RWPE2 (cell line): ENCODE measurements around the gene SUSD1.

Experiments
- ATAC-seq: fragments of 200-7000 bp; cut with Tn5 transposase; 3 replicates; pipeline ENCODE4 v1.9.1; 2021; ENCODE audit warnings: low read depth
- DNase-seq: peaks from one replicate; pipeline ENCODE4 v3.0.0-alpha.2; 2020; ENCODE audit warnings: low spot score
- H3K27ac ChIP-seq: fragments of 450-650 bp; 2 replicates; pipeline ENCODE4 v1.5.1; 2017; ENCODE audit warnings: mild to moderate bottlenecking; ENCODE audit not compliant: poor library complexity, severe bottlenecking
- H3K27me3 ChIP-seq: fragments of 250-450 bp; sonication (Bioruptor Pico); 2 replicates; pipeline ENCODE4 v1.5.1; 2021; ENCODE audit warnings: mild to moderate bottlenecking, moderate library complexity; ENCODE audit not compliant: insufficient read depth, poor library complexity, severe bottlenecking
- H3K36me3 ChIP-seq: fragments of 250-450 bp; sonication (Bioruptor Pico); 2 replicates; pipeline ENCODE4 v1.5.1; 2020; ENCODE audit warnings: low read depth, mild to moderate bottlenecking, moderate library complexity
- H3K4me1 ChIP-seq: fragments of 250-450 bp; sonication (Bioruptor Pico); 2 replicates; pipeline ENCODE4 v1.5.1; 2021; ENCODE audit warnings: mild to moderate bottlenecking, moderate library complexity; ENCODE audit not compliant: insufficient read depth, poor library complexity, severe bottlenecking
- H3K4me3 ChIP-seq: fragments of 250-450 bp; sonication (Bioruptor Pico); 2 replicates; pipeline ENCODE4 v1.5.1; 2021; ENCODE audit warnings: mild to moderate bottlenecking, moderate library complexity; ENCODE audit not compliant: severe bottlenecking
- H3K9me3 ChIP-seq: fragments of 250-450 bp; sonication (Bioruptor Pico); 2 replicates; pipeline ENCODE4 v1.5.1; 2021; ENCODE audit warnings: mild to moderate bottlenecking, moderate library complexity; ENCODE audit not compliant: severe bottlenecking
- TF ChIP-seq, protein P1 (sequence below): fragments of 450-650 bp; IDR thresholded peaks from one replicate; pipeline ENCODE4 v1.5.1; 2017; ENCODE audit warnings: mild to moderate bottlenecking, moderate library complexity; ENCODE audit not compliant: poor library complexity, severe bottlenecking

Gene SUSD1

GRCh38 chr9:112032009-112032408 is 143.1 kb downstream of the SUSD1 start:
- ATAC-seq: no peak
- Histone ChIP-seq H3K4me1 (peaks cover 24% of the 10 kb centered on the region), H3K36me3 (no peaks in the 10 kb centered on the region), H3K9me3 (no peaks in the 10 kb centered on the region), H3K27ac (no peak overlapping the region), H3K4me3 (no peak overlapping the region), H3K27me3 (no peaks in the 10 kb centered on the region)
- no peak for DNase-seq
- TF ChIP-seq, protein P1, sequence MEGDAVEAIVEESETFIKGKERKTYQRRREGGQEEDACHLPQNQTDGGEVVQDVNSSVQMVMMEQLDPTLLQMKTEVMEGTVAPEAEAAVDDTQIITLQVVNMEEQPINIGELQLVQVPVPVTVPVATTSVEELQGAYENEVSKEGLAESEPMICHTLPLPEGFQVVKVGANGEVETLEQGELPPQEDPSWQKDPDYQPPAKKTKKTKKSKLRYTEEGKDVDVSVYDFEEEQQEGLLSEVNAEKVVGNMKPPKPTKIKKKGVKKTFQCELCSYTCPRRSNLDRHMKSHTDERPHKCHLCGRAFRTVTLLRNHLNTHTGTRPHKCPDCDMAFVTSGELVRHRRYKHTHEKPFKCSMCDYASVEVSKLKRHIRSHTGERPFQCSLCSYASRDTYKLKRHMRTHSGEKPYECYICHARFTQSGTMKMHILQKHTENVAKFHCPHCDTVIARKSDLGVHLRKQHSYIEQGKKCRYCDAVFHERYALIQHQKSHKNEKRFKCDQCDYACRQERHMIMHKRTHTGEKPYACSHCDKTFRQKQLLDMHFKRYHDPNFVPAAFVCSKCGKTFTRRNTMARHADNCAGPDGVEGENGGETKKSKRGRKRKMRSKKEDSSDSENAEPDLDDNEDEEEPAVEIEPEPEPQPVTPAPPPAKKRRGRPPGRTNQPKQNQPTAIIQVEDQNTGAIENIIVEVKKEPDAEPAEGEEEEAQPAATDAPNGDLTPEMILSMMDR: no peak

- H3K27ac ChIP-seq: no peak overlapping the region
- DNase-seq (no peak), ATAC-seq (no peak)
- H3K4me3 ChIP-seq: no peak overlapping the region
- H3K4me1 ChIP-seq: peaks cover 23% of the 10 kb centered on the region
- TF ChIP-seq, protein P1: no peak
- no peaks in the 10 kb centered on the region for H3K9me3 ChIP-seq
- H3K27me3 ChIP-seq: no peaks in the 10 kb centered on the region
- no peaks in the 10 kb centered on the region for H3K36me3 ChIP-seq
These were observed 143.7 kb downstream of the SUSD1 start for GRCh38 chr9:112031400-112031799.

- DNase-seq: peak; percentile 77
- Histone ChIP-seq H3K4me3 (no peak overlapping the region), H3K4me1 (peaks cover 23% of the 10 kb centered on the region), H3K9me3 (no peaks in the 10 kb centered on the region), H3K36me3 (no peaks in the 10 kb centered on the region), H3K27ac (peak overlapping the region; percentile 68), H3K27me3 (no peaks in the 10 kb centered on the region)
- TF ChIP-seq, protein P1: no peak
- peak; percentile 98 for ATAC-seq
These were observed 145.1 kb downstream of the SUSD1 start for GRCh38 chr9:112029921-112030444.

DNA sequence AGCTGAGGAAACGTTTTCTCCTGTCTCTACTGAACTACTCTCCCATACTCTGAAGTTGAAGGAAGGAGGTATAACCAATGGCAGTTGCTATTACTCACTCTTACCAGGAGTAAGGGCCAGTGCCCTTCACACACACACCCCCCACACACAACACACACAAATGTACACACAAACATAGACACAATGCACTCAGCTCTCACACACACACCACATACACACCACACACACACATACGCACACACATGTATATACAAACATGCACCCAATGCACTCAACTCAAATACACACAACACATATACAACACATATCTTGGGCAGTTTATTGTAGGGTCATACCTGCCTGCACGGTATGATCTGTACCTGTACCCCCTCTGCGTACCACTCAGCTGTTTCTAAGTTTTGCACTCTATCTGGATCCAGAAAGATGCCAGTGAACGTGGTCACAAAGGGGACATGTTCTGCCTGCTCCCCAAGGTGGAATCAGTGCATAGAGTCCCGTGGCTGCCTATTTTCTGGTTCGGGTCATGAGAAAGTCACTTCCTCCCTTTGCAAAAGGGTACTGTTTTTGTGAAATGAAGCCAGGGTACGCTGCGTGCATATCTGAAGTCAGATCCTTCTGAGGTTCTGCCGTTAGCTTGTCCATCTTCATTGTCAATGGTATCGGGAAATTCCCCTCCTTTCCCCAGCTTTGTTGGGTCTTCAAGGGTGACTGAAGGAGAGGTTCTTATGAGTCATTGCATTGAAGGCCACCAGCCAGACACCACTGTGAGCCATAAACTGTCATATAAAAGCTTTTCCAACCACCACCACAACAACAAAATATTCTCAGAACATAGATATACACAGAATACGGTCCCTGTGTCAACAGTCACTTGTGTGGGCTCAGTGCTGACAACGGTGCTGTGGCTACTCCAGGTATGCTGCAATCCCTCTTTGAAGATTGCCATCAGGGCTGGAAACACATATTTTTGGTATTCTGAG is 146.6 kb downstream of the SUSD1 start:
- Histone ChIP-seq H3K4me3 (no peak overlapping the region), H3K27me3 (no peaks in the 10 kb centered on the region), H3K4me1 (peaks cover 23% of the 10 kb centered on the region), H3K9me3 (no peaks in the 10 kb centered on the region), H3K27ac (peak overlapping the region; percentile 68), H3K36me3 (no peaks in the 10 kb centered on the region)
- DNase-seq: no peak
- no peak for ATAC-seq
- TF ChIP-seq, protein P1: no peak

- H3K4me3 ChIP-seq: no peak overlapping the region
- ATAC-seq (no peak), DNase-seq (no peak)
- no peaks in the 10 kb centered on the region for H3K27me3 ChIP-seq
- no peak overlapping the region for H3K27ac ChIP-seq
- no peaks in the 10 kb centered on the region for H3K9me3 ChIP-seq
- peaks cover 34% of the 10 kb centered on the region for H3K4me1 ChIP-seq
- H3K36me3 ChIP-seq: no peaks in the 10 kb centered on the region
- TF ChIP-seq, protein P1: no peak
These were observed 149.2 kb downstream of the SUSD1 start for GRCh38 chr9:112025850-112026249.
